NT2/D1 (cell line): ENCODE measurements around the gene ZNF503.

Experiments used
- SUZ12 ChIP-seq: IDR thresholded peaks from 2 replicates; pipeline ENCODE4 v1.6.1; 2011; ENCODE audit not compliant: insufficient read length, insufficient read depth; ENCODE audit errors: extremely low read depth
- ZNF274 ChIP-seq: IDR thresholded peaks from 2 replicates; pipeline ENCODE4 v1.6.1; 2011; ENCODE audit warnings: mild to moderate bottlenecking, low read depth, low read length

DNA sequence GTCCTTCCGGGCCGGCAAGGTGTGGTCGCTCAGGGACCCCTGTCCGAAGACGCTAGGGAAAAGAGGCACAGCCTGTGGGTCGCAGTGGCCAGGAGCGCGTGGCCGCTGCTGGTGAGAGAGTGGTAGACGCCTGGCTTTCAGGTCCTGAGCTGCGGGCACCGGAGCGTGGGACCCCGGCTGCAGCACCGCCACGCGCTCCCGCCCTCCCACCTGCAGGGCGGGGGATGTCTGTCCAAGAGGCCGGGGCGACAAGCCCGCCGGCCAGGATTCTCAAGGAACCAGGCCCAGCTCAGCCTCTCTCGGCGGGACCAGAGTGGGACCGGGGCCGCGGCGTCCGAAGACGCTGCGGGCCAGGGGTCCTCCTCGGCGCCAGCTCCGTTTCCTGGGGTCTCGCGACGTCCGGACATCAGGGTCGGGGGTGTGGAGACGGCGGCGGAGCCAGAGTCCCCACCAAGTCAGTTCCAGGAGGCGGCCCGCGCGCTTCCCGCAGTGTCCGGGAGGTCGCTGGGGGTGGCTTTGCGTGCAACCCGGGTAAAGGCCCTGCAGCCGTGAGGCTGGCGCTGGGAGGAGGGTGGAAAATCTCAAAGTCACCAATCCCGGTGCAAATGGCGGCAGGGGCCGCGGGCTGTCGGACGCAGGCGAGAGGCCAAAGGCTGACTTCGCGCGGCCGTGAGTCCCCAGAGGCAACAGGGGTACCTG is 5.5 kb downstream of the ZNF503 start:
- TF ChIP-seq ZNF274 (no peak), SUZ12 (no peak)
